ENCODE data around the gene KIF18B. TPM values are rescaled to one million over a fixed set of nuclear protein-coding genes. Genes with fewer than 3 reads are reported as not detected.

KIF18B gene
- polyA plus RNA-seq, 1 experiment: 10.6 TPM

- CTCF ChIA-PET: interaction anchor here (1.0 to 6.8 kb wide), 7 partner anchors 16 to 293 kb away, joined by 4 to 63 read pairs (median 5); partner anchors contain the start of gene ACBD4
- TF ChIP-seq, protein P1, sequence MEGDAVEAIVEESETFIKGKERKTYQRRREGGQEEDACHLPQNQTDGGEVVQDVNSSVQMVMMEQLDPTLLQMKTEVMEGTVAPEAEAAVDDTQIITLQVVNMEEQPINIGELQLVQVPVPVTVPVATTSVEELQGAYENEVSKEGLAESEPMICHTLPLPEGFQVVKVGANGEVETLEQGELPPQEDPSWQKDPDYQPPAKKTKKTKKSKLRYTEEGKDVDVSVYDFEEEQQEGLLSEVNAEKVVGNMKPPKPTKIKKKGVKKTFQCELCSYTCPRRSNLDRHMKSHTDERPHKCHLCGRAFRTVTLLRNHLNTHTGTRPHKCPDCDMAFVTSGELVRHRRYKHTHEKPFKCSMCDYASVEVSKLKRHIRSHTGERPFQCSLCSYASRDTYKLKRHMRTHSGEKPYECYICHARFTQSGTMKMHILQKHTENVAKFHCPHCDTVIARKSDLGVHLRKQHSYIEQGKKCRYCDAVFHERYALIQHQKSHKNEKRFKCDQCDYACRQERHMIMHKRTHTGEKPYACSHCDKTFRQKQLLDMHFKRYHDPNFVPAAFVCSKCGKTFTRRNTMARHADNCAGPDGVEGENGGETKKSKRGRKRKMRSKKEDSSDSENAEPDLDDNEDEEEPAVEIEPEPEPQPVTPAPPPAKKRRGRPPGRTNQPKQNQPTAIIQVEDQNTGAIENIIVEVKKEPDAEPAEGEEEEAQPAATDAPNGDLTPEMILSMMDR (IDR thresholded peaks at IDR 0.05; ENCODE audit: insufficient read depth, low read depth, low read length): no peak
- no peak overlapping the region for H3K4me3 ChIP-seq (ENCODE audit: low read depth, low read length)
- POLR2A ChIA-PET: interaction anchor here (0.5 kb wide), 1 partner anchor 193 kb away, joined by 3 read pairs; no protein-coding TSS in a partner anchor
- H3K36me3 ChIP-seq (ENCODE audit: control insufficient read depth, insufficient read depth, low read length): no peaks in the 10 kb centered on the region
- H3K27me3 ChIP-seq (ENCODE audit: control insufficient read depth, insufficient read depth, low read length): no peaks in the 10 kb centered on the region
- DNase-seq (ENCODE audit: low read depth): no peak
Measured at GRCh38 chr17:44904001-44904984, 43.3 kb downstream of the KIF18B start.

DNA sequence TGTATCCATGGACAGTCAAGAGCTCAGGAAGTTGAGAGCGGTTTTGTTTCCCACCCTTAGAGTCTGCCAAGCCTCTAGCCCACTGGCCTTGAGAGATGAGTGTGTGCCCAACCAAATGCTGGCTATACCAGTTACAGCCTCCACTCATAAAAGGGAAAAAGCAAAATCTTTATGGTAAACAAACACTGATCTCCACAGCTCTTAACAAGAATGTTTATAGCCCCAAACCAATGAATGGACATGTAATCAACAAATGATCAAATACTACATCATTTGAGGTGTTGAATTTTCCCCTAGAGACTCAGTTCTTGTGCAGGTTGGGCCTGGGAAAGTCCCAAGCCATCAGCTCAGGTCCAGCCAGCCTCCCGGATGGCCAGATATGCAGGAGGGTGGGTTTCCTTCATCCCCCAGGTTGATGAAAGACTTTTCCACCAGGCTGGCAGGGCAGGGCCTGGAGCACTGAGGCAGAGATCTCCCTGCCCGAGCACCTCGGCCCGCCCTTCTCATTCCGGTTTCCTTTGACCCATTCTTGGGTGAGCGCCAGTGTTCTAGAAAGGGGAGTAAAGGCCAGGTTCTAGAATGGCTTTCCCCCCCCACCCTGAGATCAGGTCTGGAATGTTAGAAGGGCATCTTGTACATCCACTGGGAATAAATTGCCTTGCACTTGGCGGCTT, 44.4 kb downstream of the KIF18B start:
- Histone ChIP-seq H3K27me3 (ENCODE audit: control insufficient read depth, insufficient read depth, low read length) (no peaks in the 10 kb centered on the region), H3K4me3 (ENCODE audit: low read depth, low read length) (no peak overlapping the region), H3K36me3 (ENCODE audit: control insufficient read depth, insufficient read depth, low read length) (no peaks in the 10 kb centered on the region)
- DNase-seq (ENCODE audit: low read depth): no peak
- ChIA-PET CTCF (interaction anchor here (1.5 to 6.8 kb wide), 7 partner anchors 17 to 294 kb away, joined by 4 to 63 read pairs (median 6); partner anchors contain the start of gene ACBD4), POLR2A (no interaction called here)
- TF ChIP-seq, protein P1 (IDR thresholded peaks at IDR 0.05; ENCODE audit: insufficient read depth, low read depth, low read length): no peak

DNA sequence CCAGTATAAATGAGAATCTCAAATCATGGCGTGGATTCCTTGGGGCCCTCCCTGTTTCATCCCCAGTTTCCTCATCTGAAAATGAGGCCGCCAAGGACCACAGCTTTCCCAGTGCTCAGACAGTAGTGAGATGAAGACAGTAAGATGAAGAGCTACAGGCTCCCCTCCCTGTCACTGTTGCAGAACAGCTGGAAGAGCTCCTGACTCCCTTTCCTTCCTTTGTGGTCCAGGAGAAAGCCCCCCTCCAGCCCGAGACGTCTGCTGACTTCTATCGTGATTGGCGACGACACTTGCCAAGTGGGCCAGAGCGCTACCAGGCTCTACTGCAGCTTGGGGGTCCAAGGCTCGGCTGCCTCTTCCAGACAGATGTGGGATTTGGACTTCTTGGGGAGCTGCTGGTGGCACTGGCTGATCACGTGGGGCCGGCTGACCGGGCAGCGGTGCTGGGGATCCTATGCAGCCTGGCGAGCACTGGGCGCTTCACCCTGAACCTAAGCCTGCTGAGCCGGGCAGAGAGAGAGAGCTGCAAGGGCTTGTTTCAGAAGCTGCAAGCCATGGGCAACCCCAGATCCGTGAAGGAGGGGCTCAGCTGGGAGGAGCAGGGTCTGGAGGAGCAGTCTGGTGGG, 45.3 kb downstream of the KIF18B start:
- H3K4me3 ChIP-seq (ENCODE audit: low read depth, low read length): no peak overlapping the region
- ChIA-PET POLR2A (no interaction called here), CTCF (interaction anchor here (1.0 to 6.8 kb wide), 16 partner anchors 7 to 295 kb away, joined by 3 to 63 read pairs (median 4); partner anchors contain the start of gene ACBD4)
- TF ChIP-seq, protein P1 (IDR thresholded peaks at IDR 0.05; ENCODE audit: insufficient read depth, low read depth, low read length): no peak
- no peaks in the 10 kb centered on the region for H3K27me3 ChIP-seq (ENCODE audit: control insufficient read depth, insufficient read depth, low read length)
- no peaks in the 10 kb centered on the region for H3K36me3 ChIP-seq (ENCODE audit: control insufficient read depth, insufficient read depth, low read length)
- no peak for DNase-seq (ENCODE audit: low read depth)

DNA sequence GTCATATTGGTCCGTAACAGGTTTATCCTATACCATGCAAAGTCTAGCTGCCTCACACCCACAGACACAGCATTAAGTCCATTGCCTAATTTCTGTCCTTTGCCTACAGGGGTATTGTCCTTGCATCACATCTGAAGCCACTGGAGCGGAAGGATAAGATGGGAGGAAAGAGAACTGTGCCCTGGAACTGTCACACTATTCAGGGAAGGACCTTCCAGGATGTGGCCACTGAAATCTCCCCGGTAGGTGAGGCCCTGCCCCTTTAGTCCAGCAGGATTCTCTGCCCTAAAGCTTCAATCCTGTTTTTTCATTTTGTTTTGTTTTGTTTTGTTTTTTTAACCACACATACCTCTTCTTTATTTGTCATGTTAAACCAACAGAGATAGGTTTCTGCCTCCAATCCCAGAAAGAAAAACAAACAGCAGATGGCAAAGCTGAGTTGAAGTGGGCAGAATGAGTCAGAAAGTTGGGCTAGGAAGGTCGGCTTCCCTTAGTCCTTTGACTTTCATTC, 46.1 kb downstream of the KIF18B start:
- H3K4me3 ChIP-seq (ENCODE audit: low read depth, low read length): no peak overlapping the region
- CTCF ChIA-PET: interaction anchor here (0.8 to 6.8 kb wide), 17 partner anchors 8 to 251 kb away, joined by 3 to 63 read pairs (median 4); partner anchors contain the start of gene ACBD4
- no peaks in the 10 kb centered on the region for H3K36me3 ChIP-seq (ENCODE audit: control insufficient read depth, insufficient read depth, low read length)
- DNase-seq (ENCODE audit: low read depth): no peak
- POLR2A ChIA-PET: no interaction called here
- TF ChIP-seq, protein P1 (IDR thresholded peaks at IDR 0.05; ENCODE audit: insufficient read depth, low read depth, low read length): peak; percentile 42
- H3K27me3 ChIP-seq (ENCODE audit: control insufficient read depth, insufficient read depth, low read length): no peaks in the 10 kb centered on the region

All from BJ (cell line).